IMR-90 (cell line): ENCODE results near the gene KLK5. TPM values are rescaled to one million over a fixed set of nuclear protein-coding genes. Genes with fewer than 3 reads are reported as not detected.

Experiments
- ATAC-seq: fragments of 200-7000 bp; cut with Tn5 transposase; 2 replicates; pipeline ENCODE4 v1.9.1; 2020; ENCODE audit warnings: low read depth, mild to moderate bottlenecking, moderate library complexity
- BruUV-seq: library from RNA; stranded (reverse); fragments of 400-500 nt; replicated peaks from 2 replicates; lab custom pipeline; 2021; lab: Mats Ljungman, UMichigan
- CTCF ChIA-PET: fragments of 300-600 bp; formaldehyde crosslinking; extraction: SDS; loops from one replicate; lab custom pipeline; 2021; ENCODE audit warnings: antibody characterized with exemption; lab: Yijun Ruan, JAX
- POLR2A ChIA-PET: fragments of 300-600 bp; sonication (Branson Sonifier 250); formaldehyde crosslinking; loops from one replicate; lab custom pipeline; 2022; ENCODE audit warnings: antibody characterized with exemption; ENCODE audit not compliant: unreplicated experiment; lab: Charles Lee
- DNase-seq: peaks from one replicate; pipeline ENCODE4 v3.0.0; 2013
- H2AFZ ChIP-seq: replicated peaks from 2 replicates; pipeline ENCODE3; 2013; ENCODE audit warnings: low read length, mild to moderate bottlenecking; ENCODE audit not compliant: poor library complexity
- H2AK5ac ChIP-seq: 2 replicates; pipeline ENCODE4 v1.6.1; 2013; ENCODE audit warnings: low read depth, low read length, inconsistent platforms
- H2AK9ac ChIP-seq: replicated peaks from 2 replicates; pipeline ENCODE3; 2013; ENCODE audit warnings: mild to moderate bottlenecking, low read depth, low read length, moderate library complexity; ENCODE audit not compliant: poor library complexity
- H2BK120ac ChIP-seq: 2 replicates; pipeline ENCODE4 v1.6.1; 2013; ENCODE audit warnings: low read depth, low read length, inconsistent platforms
- H2BK15ac ChIP-seq: 3 replicates; pipeline ENCODE4 v1.6.1; 2013; ENCODE audit warnings: low read depth, low read length, inconsistent platforms
- H2BK20ac ChIP-seq: 2 replicates; pipeline ENCODE4 v1.6.1; 2013; ENCODE audit warnings: low read depth, mild to moderate bottlenecking, inconsistent platforms, low read length, moderate library complexity
- H2BK5ac ChIP-seq: 2 replicates; pipeline ENCODE4 v1.6.1; 2013; ENCODE audit warnings: mild to moderate bottlenecking, low read depth, low read length, inconsistent platforms; ENCODE audit not compliant: poor library complexity, severe bottlenecking
- H3K14ac ChIP-seq: replicated peaks from 2 replicates; pipeline ENCODE4 v1.6.1; 2013; ENCODE audit warnings: low read depth, low read length, inconsistent platforms
- H3K18ac ChIP-seq: 2 replicates; pipeline ENCODE4 v1.6.1; 2013; ENCODE audit warnings: low read depth, low read length, control low read depth
- H3K23ac ChIP-seq: 2 replicates; pipeline ENCODE4 v1.6.1; 2013; ENCODE audit warnings: low read depth, low read length, inconsistent platforms
- H3K27ac ChIP-seq: 2 replicates; pipeline ENCODE4 v1.5.1; 2013; ENCODE audit warnings: mild to moderate bottlenecking, control low read depth, low read length; ENCODE audit not compliant: insufficient read depth
- H3K27me3 ChIP-seq: 2 replicates; pipeline ENCODE4 v1.6.1; 2013; ENCODE audit warnings: low read length; ENCODE audit not compliant: control insufficient read depth, insufficient read depth
- H3K36me3 ChIP-seq: 2 replicates; pipeline ENCODE4 v1.6.1; 2013; ENCODE audit warnings: low read length, mixed read lengths; ENCODE audit not compliant: control insufficient read depth, insufficient read depth
- H3K4ac ChIP-seq: 2 replicates; pipeline ENCODE4 v1.6.1; 2013; ENCODE audit warnings: low read depth, low read length, inconsistent platforms
- H3K4me1 ChIP-seq: 2 replicates; pipeline ENCODE4 v1.6.1; 2013; ENCODE audit warnings: low read length, mixed read lengths; ENCODE audit not compliant: control insufficient read depth, insufficient read depth
- H3K4me2 ChIP-seq: 2 replicates; pipeline ENCODE4 v1.6.1; 2013; ENCODE audit warnings: low read depth, mild to moderate bottlenecking, control low read depth, low read length, moderate library complexity
- H3K4me3 ChIP-seq: 2 replicates; pipeline ENCODE4 v1.5.1; 2013; ENCODE audit warnings: low read depth, mild to moderate bottlenecking, control low read depth, low read length, moderate library complexity; ENCODE audit not compliant: insufficient read depth
- H3K56ac ChIP-seq: 2 replicates; pipeline ENCODE4 v1.6.1; 2013; ENCODE audit warnings: low read length, inconsistent platforms; ENCODE audit not compliant: insufficient read depth; ENCODE audit errors: extremely low read depth
- H3K79me1 ChIP-seq, 2 experiments: 2 replicates each; pipeline ENCODE4 v1.6.1; 2013; ENCODE audit warnings: low read length in 2 of 2, inconsistent platforms in 1 of 2, low read depth in 1 of 2
- H3K9ac ChIP-seq: 2 replicates; pipeline ENCODE4 v1.6.1; 2013; ENCODE audit warnings: low read depth, low read length, control low read depth
- H3K9me1 ChIP-seq: 2 replicates; pipeline ENCODE4 v1.6.1; 2013; ENCODE audit warnings: low read length, inconsistent platforms; ENCODE audit not compliant: insufficient read depth
- H3K9me3 ChIP-seq: 2 replicates; pipeline ENCODE4 v1.6.1; 2013; ENCODE audit warnings: low read length; ENCODE audit not compliant: control insufficient read depth, insufficient read depth
- H4K20me1 ChIP-seq: 2 replicates; pipeline ENCODE4 v1.6.1; 2013; ENCODE audit warnings: low read length, inconsistent platforms; ENCODE audit not compliant: insufficient read depth
- H4K5ac ChIP-seq: 2 replicates; pipeline ENCODE4 v1.6.1; 2013; ENCODE audit warnings: mild to moderate bottlenecking, low read depth, low read length, control low read depth
- H4K8ac ChIP-seq, 2 experiments: 2 replicates each; pipeline ENCODE4 v1.6.1; 2013; ENCODE audit warnings: low read depth in 2 of 2, low read length in 2 of 2, control low read depth in 1 of 2, inconsistent platforms in 1 of 2
- H4K91ac ChIP-seq: 2 replicates; pipeline ENCODE4 v1.6.1; 2013; ENCODE audit warnings: low read depth, low read length, inconsistent platforms; ENCODE audit not compliant: insufficient read depth
- SMC3 ChIP-seq: fragments of 150-350 bp; IDR thresholded peaks from 2 replicates; pipeline ENCODE4 v1.6.1; 2016; ENCODE audit warnings: low read depth, mild to moderate bottlenecking, antibody characterized with exemption, low read length, moderate library complexity
- WGBS, 2 experiments: methylation state at CpG; one replicate each; pipeline versions ENCODE4 v1.1.5 to v1.1.7; 2013; ENCODE audit warnings: missing lambda C conversion rate in 2 of 2; ENCODE audit not compliant: insufficient read length in 1 of 2; ENCODE audit errors: extremely low coverage in 2 of 2; 5-methylcytosine and 5-hydroxymethylcytosine counted together
- dilution Hi-C: fragments of 300-500 bp; cut with HindIII; formaldehyde crosslinking; loops from one replicate; pipeline ENCODE4 v1.14.3; 2018; ENCODE audit warnings: low sequenced_read_pairs; ENCODE audit not compliant: unreplicated experiment
- in situ Hi-C: fragments of 300-500 bp; cut with MboI; formaldehyde crosslinking; loops from 3 replicates; pipeline ENCODE4 v1.14.3; 2019; ENCODE audit warnings: low sequenced_read_pairs, inconsistent platforms, mixed read lengths
- intact Hi-C: fragments of 100-400 bp; cut with micrococcal nuclease; formaldehyde crosslinking; loops from 2 replicates; pipeline ENCODE4 v1.10.0; 2022
- polyA plus RNA-seq, 3 experiments: library from polyadenylated mRNA; depleted of rRNA; stranded (reverse); fragments of >200 nt; gene quantifications; 2 replicates each; pipeline ENCODE4 v1.2.3, GENCODE V29; 2012; ENCODE audit warnings: low replicate concordance in 1 of 3
- total RNA-seq: library from RNA; depleted of rRNA; stranded (reverse); fragments of >200 nt; gene quantifications from 2 replicates; pipeline ENCODE4 v1.2.3, GENCODE V29; 2012

The KLK5 gene
- total and polyA plus RNA-seq, 2 of the 4 experiments (the other 2 are of a cell fraction): not detected

- Histone ChIP-seq H4K91ac (no peak overlapping the region), H3K4ac (no peak overlapping the region), H4K8ac (no peak overlapping the region), H3K9me1 (no peaks in the 10 kb centered on the region), H4K20me1 (no peaks in the 10 kb centered on the region), H2AFZ (no peak overlapping the region), H3K4me2 (no peak overlapping the region), H2BK20ac (no peak overlapping the region), H3K36me3 (no peaks in the 10 kb centered on the region), H3K14ac (no peak overlapping the region), H2BK15ac (no peak overlapping the region), H2AK5ac (no peak overlapping the region), H4K5ac (no peak overlapping the region), H2BK5ac (no peak overlapping the region), H2AK9ac (no peak overlapping the region), H3K4me1 (no peaks in the 10 kb centered on the region), H3K79me1 (no peaks in the 10 kb centered on the region), H3K4me3 (no peak overlapping the region), H3K18ac (no peak overlapping the region), H3K9me3 (peaks cover 4% of the 10 kb centered on the region), H3K9ac (no peak overlapping the region), H3K56ac (no peak overlapping the region), H3K23ac (no peak overlapping the region), H2BK120ac (no peak overlapping the region), H3K27ac (no peak overlapping the region), H3K27me3 (no peaks in the 10 kb centered on the region)
- no peak for ATAC-seq
- dilution Hi-C loops (no loop called here), intact Hi-C loops (no loop called here), in situ Hi-C loops (no loop called here)
- DNase-seq: no peak
- ChIA-PET POLR2A (interaction anchor here (0.5 kb wide), 1 partner anchor 688 kb away, joined by 4 read pairs; no protein-coding TSS in a partner anchor), CTCF (no interaction called here)
- TF ChIP-seq SMC3: no peak
- whole genome bisulfite sequencing, 2 experiments: no CpG with 5 or more reads among the region's 7 CpGs
- BruUV-seq: no TSS peak
These were observed 16.0 kb upstream of the KLK5 start for GRCh38 chr19:50968716-50969412.
